ENCODE data around the gene HEATR1.
"Not testable (repeated sequence)": the region's sequence is repeated elsewhere in the genome, so short reads cannot be mapped to it uniquely, and the experiment has no call there.

Gene HEATR1

DNA sequence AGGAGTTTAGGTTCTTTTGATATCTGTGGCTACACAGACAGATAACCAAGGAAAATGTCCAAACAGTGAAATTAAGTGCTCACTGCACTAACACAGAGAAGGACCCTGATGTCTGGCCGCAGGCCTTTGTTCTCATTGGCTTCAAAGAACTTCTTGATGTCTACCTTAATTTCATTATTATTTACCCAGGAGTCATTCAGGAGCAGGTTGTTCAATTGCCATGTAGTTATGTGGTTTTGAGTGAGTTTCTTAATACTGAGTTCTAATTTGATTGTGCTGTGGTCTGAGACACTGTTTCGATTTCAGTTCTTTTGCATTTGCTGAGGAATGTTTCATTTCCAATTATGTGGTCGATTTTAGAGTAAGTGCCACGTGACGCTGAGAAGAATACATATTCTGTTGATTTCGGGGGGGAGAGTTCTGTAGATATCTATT lies 95.7 kb downstream of the HEATR1 start:
- no peak overlapping the region for H2AFZ ChIP-seq (ENCODE audit: low read depth, low read length)
- no peak overlapping the region for H3K4me3 ChIP-seq (ENCODE audit: low read length)
- H3K36me3 ChIP-seq (ENCODE audit: insufficient read depth, low read length) = no peaks in the 10 kb centered on the region
- no peaks in the 10 kb centered on the region for H3K4me1 ChIP-seq (ENCODE audit: insufficient read depth, low read length)
- no peaks in the 10 kb centered on the region for H3K9me3 ChIP-seq (ENCODE audit: low read length)
- H3K27me3 ChIP-seq (ENCODE audit: insufficient read depth, low read length) = no peaks in the 10 kb centered on the region

DNA sequence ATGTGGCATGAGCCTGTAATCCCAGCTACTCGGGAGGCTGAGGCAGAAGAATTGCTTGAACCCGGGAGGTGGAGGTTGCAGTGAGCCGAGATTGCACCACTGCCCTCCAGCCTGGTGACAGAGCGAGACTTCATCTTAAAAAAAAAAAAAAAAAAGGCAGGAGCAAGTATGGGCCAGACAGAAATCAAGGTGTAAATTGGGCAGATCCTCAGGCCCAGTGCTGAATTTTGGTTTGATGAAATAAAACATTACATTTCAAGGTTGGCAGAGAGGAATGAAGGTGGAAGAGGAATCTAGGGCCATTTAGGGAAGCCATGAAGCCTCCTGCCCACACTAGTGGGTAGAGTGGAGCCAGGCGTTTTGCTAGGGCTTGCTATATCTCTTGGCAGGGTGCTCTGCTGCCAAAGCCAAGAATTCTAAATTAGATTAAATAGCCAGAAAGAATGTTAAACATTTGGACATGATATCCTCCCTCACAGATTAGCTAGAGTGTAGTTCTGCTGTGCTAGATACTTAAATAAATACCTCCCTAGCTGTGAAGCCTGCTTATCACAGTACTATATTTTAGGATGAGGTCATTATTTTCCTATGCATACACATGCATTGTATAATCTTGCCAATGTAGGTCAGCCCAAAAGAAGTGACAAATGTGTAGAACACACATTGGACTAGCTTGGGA lies 97.2 kb downstream of the HEATR1 start:
- H3K9me3 ChIP-seq (ENCODE audit: low read length) = no peaks in the 10 kb centered on the region
- peaks cover 2% of the 10 kb centered on the region for H3K4me1 ChIP-seq (ENCODE audit: insufficient read depth, low read length)
- H3K4me3 ChIP-seq (ENCODE audit: low read length) = no peak overlapping the region
- H3K36me3 ChIP-seq (ENCODE audit: insufficient read depth, low read length) = no peaks in the 10 kb centered on the region
- no peak overlapping the region for H2AFZ ChIP-seq (ENCODE audit: low read depth, low read length)
- H3K27me3 ChIP-seq (ENCODE audit: insufficient read depth, low read length) = no peaks in the 10 kb centered on the region

DNA sequence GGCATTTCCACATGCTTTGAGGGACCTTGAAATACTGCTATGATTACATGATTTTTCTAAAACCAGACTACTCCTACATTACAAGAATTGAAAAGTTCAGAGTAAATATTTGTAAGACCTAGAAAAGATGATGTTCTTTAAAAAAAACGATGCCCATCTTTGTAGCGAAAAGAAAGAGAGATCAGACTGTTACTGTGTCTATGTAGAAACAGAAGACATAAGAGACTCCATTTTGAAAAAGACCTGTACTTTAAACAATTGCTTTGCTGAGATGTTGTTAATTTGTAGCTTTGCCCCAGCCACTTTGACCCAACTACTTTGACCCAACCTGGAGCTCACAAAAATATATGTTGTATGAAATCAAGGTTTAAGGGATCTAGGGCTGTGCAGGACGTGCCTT lies 100.0 kb downstream of the HEATR1 start:
- not testable (repeated sequence) for H3K4me1 ChIP-seq (ENCODE audit: insufficient read depth, low read length); H3K9me3 ChIP-seq (ENCODE audit: low read length); H3K27me3 ChIP-seq (ENCODE audit: insufficient read depth, low read length); H3K4me3 ChIP-seq (ENCODE audit: low read length); H3K36me3 ChIP-seq (ENCODE audit: insufficient read depth, low read length)
- H2AFZ ChIP-seq (ENCODE audit: low read depth, low read length) = peak overlapping the region; percentile 26

DNA sequence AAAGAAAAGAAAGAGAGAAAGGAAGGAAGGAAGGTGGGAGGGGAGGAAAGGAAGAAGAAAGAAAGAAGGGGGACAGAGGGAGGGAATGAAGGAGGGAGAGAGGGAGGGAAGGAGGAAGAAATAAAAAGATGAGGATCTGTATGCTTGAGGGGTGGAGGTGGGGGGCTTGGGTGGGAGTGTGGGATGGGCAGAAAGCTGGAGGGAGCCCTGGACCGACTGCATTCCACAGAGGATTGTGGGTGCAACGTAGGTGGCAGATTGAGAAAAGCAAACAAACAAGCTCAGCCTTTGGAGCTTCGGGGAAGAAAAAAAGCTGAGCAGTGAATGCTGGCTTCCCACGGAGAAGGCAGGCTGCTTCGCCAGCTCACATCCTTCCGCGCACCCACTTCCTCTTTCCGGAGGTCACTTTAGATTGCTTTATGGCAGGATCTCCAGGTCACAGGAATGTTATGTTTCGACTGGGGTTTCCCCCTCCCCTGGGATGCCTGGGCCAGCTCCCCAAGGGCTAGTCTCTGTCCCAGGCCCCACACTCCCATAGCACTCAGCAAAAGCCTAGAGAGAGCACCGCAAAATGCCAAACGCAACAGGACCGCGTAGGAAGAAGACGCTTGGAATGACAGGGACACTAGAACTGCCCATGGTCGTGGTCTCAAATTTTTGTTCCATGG lies 101.2 kb downstream of the HEATR1 start:
- Histone ChIP-seq H3K36me3 (ENCODE audit: insufficient read depth, low read length) (no peaks in the 10 kb centered on the region), H3K4me1 (ENCODE audit: insufficient read depth, low read length) (peaks cover 2% of the 10 kb centered on the region), H3K27me3 (ENCODE audit: insufficient read depth, low read length) (no peaks in the 10 kb centered on the region), H2AFZ (ENCODE audit: low read depth, low read length) (peak overlapping the region; percentile 17), H3K4me3 (ENCODE audit: low read length) (peak overlapping the region; percentile 8), H3K9me3 (ENCODE audit: low read length) (no peaks in the 10 kb centered on the region)

DNA sequence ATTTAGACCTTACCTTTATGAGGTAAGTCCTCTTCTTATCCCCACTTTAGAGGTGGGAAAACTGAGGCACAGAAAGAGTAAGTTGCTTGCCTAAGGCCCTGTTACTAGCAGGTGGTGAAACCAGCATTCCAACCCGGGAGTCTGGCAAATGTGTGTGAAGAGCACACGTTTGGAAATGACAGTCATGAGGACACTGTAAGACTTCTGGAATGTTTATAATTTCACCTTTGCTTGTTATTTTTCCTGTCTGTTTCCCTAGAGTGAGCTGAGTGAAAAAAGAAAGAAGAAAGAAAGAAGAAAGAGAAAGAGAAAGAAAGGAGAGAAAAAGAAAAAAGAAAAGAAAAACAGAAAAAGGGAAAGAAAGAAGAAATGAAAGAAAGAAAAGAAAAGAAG lies 101.7 kb downstream of the HEATR1 start:
- H2AFZ ChIP-seq (ENCODE audit: low read depth, low read length) = peak overlapping the region; percentile 17
- H3K9me3 ChIP-seq (ENCODE audit: low read length) = no peaks in the 10 kb centered on the region
- H3K27me3 ChIP-seq (ENCODE audit: insufficient read depth, low read length) = no peaks in the 10 kb centered on the region
- H3K36me3 ChIP-seq (ENCODE audit: insufficient read depth, low read length) = no peaks in the 10 kb centered on the region
- H3K4me3 ChIP-seq (ENCODE audit: low read length) = no peak overlapping the region
- peaks cover 2% of the 10 kb centered on the region for H3K4me1 ChIP-seq (ENCODE audit: insufficient read depth, low read length)

DNA sequence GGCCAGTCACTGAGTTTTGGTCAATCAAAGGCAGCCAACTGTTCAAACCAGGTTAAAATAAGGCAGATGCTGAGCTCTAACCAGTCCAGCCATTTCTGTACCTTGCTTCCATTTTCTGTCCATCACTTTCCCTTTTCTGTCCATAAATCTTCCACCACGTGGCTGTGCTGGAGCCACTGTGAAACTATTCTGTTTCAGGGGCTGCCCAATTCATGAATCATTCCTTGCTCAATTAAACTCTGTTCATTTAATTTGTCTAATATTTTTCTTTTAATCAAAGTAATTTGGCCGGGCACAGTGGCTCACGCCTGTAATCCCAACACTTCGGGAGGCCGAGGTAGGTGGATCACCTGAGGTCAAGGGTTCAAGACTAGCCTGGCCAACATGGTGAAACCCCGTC lies 103.2 kb downstream of the HEATR1 start:
- Histone ChIP-seq H3K9me3 (ENCODE audit: low read length) (no peaks in the 10 kb centered on the region), H3K4me3 (ENCODE audit: low read length) (no peak overlapping the region), H3K27me3 (ENCODE audit: insufficient read depth, low read length) (no peaks in the 10 kb centered on the region), H3K4me1 (ENCODE audit: insufficient read depth, low read length) (peaks cover 2% of the 10 kb centered on the region), H3K36me3 (ENCODE audit: insufficient read depth, low read length) (no peaks in the 10 kb centered on the region), H2AFZ (ENCODE audit: low read depth, low read length) (no peak overlapping the region)

Data from neuron (in vitro differentiated cells).